HG03139 (cell line): ENCODE measurements around the gene CEACAM20.
"Not testable (repeated sequence)": the region's sequence is repeated elsewhere in the genome, so short reads cannot be mapped to it uniquely, and the experiment has no call there.

Source experiments
- ATAC-seq: cut with Tn5 transposase; IDR thresholded peaks from one replicate; pipeline ENCODE4 v1.9.1; 2021; ENCODE audit not compliant: unreplicated experiment

The CEACAM20 gene

GRCh38 chr19:44529536-44529935, at the start of gene CEACAM20:
CEACAM20 (minus strand) TSS chr19:44529675; CDS start chr19:44529509, 166 bp downstream.
- no peak for ATAC-seq

- ATAC-seq = no peak
Measured at GRCh38 chr19:44577566-44577874, 48.0 kb upstream of the CEACAM20 start.

GRCh38 chr19:44576843-44577565, 47.5 kb upstream of the CEACAM20 start:
- ATAC-seq = no peak

- no peak for ATAC-seq
Measured at GRCh38 chr19:44575116-44575700, 45.7 kb upstream of the CEACAM20 start.

- no peak for ATAC-seq
Measured at GRCh38 chr19:44574186-44574950, 44.9 kb upstream of the CEACAM20 start.

GRCh38 chr19:44573627-44574026, 44.2 kb upstream of the CEACAM20 start:
- ATAC-seq = no peak

GRCh38 chr19:44573183-44573582, 43.7 kb upstream of the CEACAM20 start:
- no peak for ATAC-seq

- ATAC-seq = no peak
Measured at GRCh38 chr19:44572581-44572900, 43.1 kb upstream of the CEACAM20 start.

- no peak for ATAC-seq
Measured at GRCh38 chr19:44571830-44572580, 42.5 kb upstream of the CEACAM20 start.

- ATAC-seq = no peak
Measured at GRCh38 chr19:44570984-44571684, 41.7 kb upstream of the CEACAM20 start.

- no peak for ATAC-seq
Measured at GRCh38 chr19:44570603-44570983, 41.1 kb upstream of the CEACAM20 start.

- no peak for ATAC-seq
Measured at GRCh38 chr19:44567745-44568144, 38.3 kb upstream of the CEACAM20 start.

GRCh38 chr19:44566984-44567383, 37.5 kb upstream of the CEACAM20 start:
- no peak for ATAC-seq

- not testable (repeated sequence) for ATAC-seq
Measured at GRCh38 chr19:44563086-44563655, 33.7 kb upstream of the CEACAM20 start.

- ATAC-seq = no peak
Measured at GRCh38 chr19:44557933-44558332, 28.5 kb upstream of the CEACAM20 start.

GRCh38 chr19:44554641-44555246, 25.3 kb upstream of the CEACAM20 start:
- ATAC-seq = no peak

- ATAC-seq = no peak
Measured at GRCh38 chr19:44553478-44554171, 24.1 kb upstream of the CEACAM20 start.

- ATAC-seq = no peak
Measured at GRCh38 chr19:44552324-44552723, 22.8 kb upstream of the CEACAM20 start.

GRCh38 chr19:44551850-44552249, 22.4 kb upstream of the CEACAM20 start:
- ATAC-seq = no peak

- not testable (repeated sequence) for ATAC-seq
Measured at GRCh38 chr19:44550976-44551375, 21.5 kb upstream of the CEACAM20 start.
